ENCODE results near the gene COL24A1.

Gene COL24A1

GRCh38 chr1:85862456-85862855, 294.1 kb downstream of the COL24A1 start:
- H3K9me2 ChIP-seq (replicated peaks; ENCODE audit: control insufficient read depth, low read length), result no peaks in the 10 kb centered on the region
- H3K4me2 ChIP-seq (ENCODE audit: low read length), result no peak overlapping the region
- no peaks in the 10 kb centered on the region for H3K4me1 ChIP-seq (ENCODE audit: control insufficient read depth, low read length)
- H3K9me3 ChIP-seq (ENCODE audit: control insufficient read depth, insufficient read depth, low read length), result no peaks in the 10 kb centered on the region
- H3K4me3 ChIP-seq (ENCODE audit: low read length), result no peak overlapping the region
- H3K36me3 ChIP-seq (ENCODE audit: control insufficient read depth, low read length), result no peaks in the 10 kb centered on the region
- no peak for TF ChIP-seq CTCF (IDR thresholded peaks at IDR 0.05; ENCODE audit: low read depth, low read length, poor library complexity, severe bottlenecking)
- no peak for TF ChIP-seq EZH2phosphoT487 (IDR thresholded peaks at IDR 0.05; ENCODE audit: borderline replicate concordance, low read length)
- no peaks in the 10 kb centered on the region for H3K79me2 ChIP-seq (ENCODE audit: control insufficient read depth, low read length)
- no peaks in the 10 kb centered on the region for H4K20me1 ChIP-seq (ENCODE audit: control insufficient read depth, insufficient read depth, low read depth, low read length)
- no peak overlapping the region for H3K27ac ChIP-seq (ENCODE audit: low read depth, low read length)
- H3K27me3 ChIP-seq (ENCODE audit: control insufficient read depth, low read length), result no peaks in the 10 kb centered on the region
- no peaks in the 10 kb centered on the region for H3F3A ChIP-seq (ENCODE audit: control insufficient read depth, insufficient read depth)

GRCh38 chr1:85857991-85858390, 298.6 kb downstream of the COL24A1 start:
- Histone ChIP-seq H4K20me1 (ENCODE audit: control insufficient read depth, insufficient read depth, low read depth, low read length) (no peaks in the 10 kb centered on the region), H3K4me2 (ENCODE audit: low read length) (no peak overlapping the region), H3K36me3 (ENCODE audit: control insufficient read depth, low read length) (no peaks in the 10 kb centered on the region), H3K27me3 (ENCODE audit: control insufficient read depth, low read length) (no peaks in the 10 kb centered on the region), H3K79me2 (ENCODE audit: control insufficient read depth, low read length) (no peaks in the 10 kb centered on the region), H3K27ac (ENCODE audit: low read depth, low read length) (no peak overlapping the region), H3K9me3 (ENCODE audit: control insufficient read depth, insufficient read depth, low read length) (no peaks in the 10 kb centered on the region), H3K9me2 (replicated peaks; ENCODE audit: control insufficient read depth, low read length) (no peaks in the 10 kb centered on the region), H3F3A (ENCODE audit: control insufficient read depth, insufficient read depth) (no peaks in the 10 kb centered on the region), H3K4me3 (ENCODE audit: low read length) (no peak overlapping the region), H3K4me1 (ENCODE audit: control insufficient read depth, low read length) (no peaks in the 10 kb centered on the region)
- TF ChIP-seq CTCF (IDR thresholded peaks at IDR 0.05; ENCODE audit: low read depth, low read length, poor library complexity, severe bottlenecking) (no peak), EZH2phosphoT487 (IDR thresholded peaks at IDR 0.05; ENCODE audit: borderline replicate concordance, low read length) (no peak)

GRCh38 chr1:85850238-85850637, 306.3 kb downstream of the COL24A1 start:
- Histone ChIP-seq H4K20me1 (ENCODE audit: control insufficient read depth, insufficient read depth, low read depth, low read length) (no peaks in the 10 kb centered on the region), H3K9me3 (ENCODE audit: control insufficient read depth, insufficient read depth, low read length) (no peaks in the 10 kb centered on the region), H3K27ac (ENCODE audit: low read depth, low read length) (no peak overlapping the region), H3F3A (ENCODE audit: control insufficient read depth, insufficient read depth) (no peaks in the 10 kb centered on the region), H3K36me3 (ENCODE audit: control insufficient read depth, low read length) (no peaks in the 10 kb centered on the region), H3K4me1 (ENCODE audit: control insufficient read depth, low read length) (no peaks in the 10 kb centered on the region), H3K4me3 (ENCODE audit: low read length) (no peak overlapping the region), H3K4me2 (ENCODE audit: low read length) (no peak overlapping the region), H3K79me2 (ENCODE audit: control insufficient read depth, low read length) (no peaks in the 10 kb centered on the region), H3K9me2 (replicated peaks; ENCODE audit: control insufficient read depth, low read length) (no peaks in the 10 kb centered on the region), H3K27me3 (ENCODE audit: control insufficient read depth, low read length) (no peaks in the 10 kb centered on the region)
- no peak for TF ChIP-seq EZH2phosphoT487 (IDR thresholded peaks at IDR 0.05; ENCODE audit: borderline replicate concordance, low read length)
- TF ChIP-seq CTCF (IDR thresholded peaks at IDR 0.05; ENCODE audit: low read depth, low read length, poor library complexity, severe bottlenecking), result no peak

- Histone ChIP-seq H3K9me2 (replicated peaks; ENCODE audit: control insufficient read depth, low read length) (no peaks in the 10 kb centered on the region), H3K9me3 (ENCODE audit: control insufficient read depth, insufficient read depth, low read length) (no peaks in the 10 kb centered on the region), H3K79me2 (ENCODE audit: control insufficient read depth, low read length) (no peaks in the 10 kb centered on the region), H3K27ac (ENCODE audit: low read depth, low read length) (no peak overlapping the region), H3F3A (ENCODE audit: control insufficient read depth, insufficient read depth) (no peaks in the 10 kb centered on the region), H3K36me3 (ENCODE audit: control insufficient read depth, low read length) (no peaks in the 10 kb centered on the region), H4K20me1 (ENCODE audit: control insufficient read depth, insufficient read depth, low read depth, low read length) (no peaks in the 10 kb centered on the region), H3K4me2 (ENCODE audit: low read length) (no peak overlapping the region), H3K4me1 (ENCODE audit: control insufficient read depth, low read length) (no peaks in the 10 kb centered on the region), H3K27me3 (ENCODE audit: control insufficient read depth, low read length) (no peaks in the 10 kb centered on the region), H3K4me3 (ENCODE audit: low read length) (no peak overlapping the region)
- TF ChIP-seq CTCF (IDR thresholded peaks at IDR 0.05; ENCODE audit: low read depth, low read length, poor library complexity, severe bottlenecking) (no peak), EZH2phosphoT487 (IDR thresholded peaks at IDR 0.05; ENCODE audit: borderline replicate concordance, low read length) (no peak)
Observed at GRCh38 chr1:85849660-85850059, 306.9 kb downstream of the COL24A1 start.

Measured in DOHH2 (cell line).